HEK293 (cell line): ENCODE data around the gene IMMP2L.

Experiments used
- CTCF ChIA-PET: fragments of 350-600 bp; formaldehyde crosslinking; extraction: SDS; loops from one replicate; lab custom pipeline; 2021; ENCODE audit warnings: antibody characterized with exemption; lab: Yijun Ruan, JAX
- POLR2A ChIA-PET: fragments of 300-600 bp; formaldehyde crosslinking; extraction: SDS; loops from one replicate; lab custom pipeline; 2020; ENCODE audit warnings: antibody characterized with exemption, inconsistent platforms; lab: Yijun Ruan, JAX
- H3K27ac ChIP-seq: fragments of 200-500 bp; sonication (Bioruptor generic); 2 replicates; pipeline ENCODE4 v1.5.1; 2014; ENCODE audit warnings: low read depth, low read length, control low read depth, inconsistent platforms; ENCODE audit errors: extremely low read depth
- H3K36me3 ChIP-seq, 2 experiments: fragments of 200-500 bp in 1 of 2; sonication (Bioruptor generic) in 1 of 2; 1 replicate in 1 of 2; 2 replicates in 1 of 2; pipeline ENCODE4 v1.5.1; 2014 to 2017; ENCODE audit warnings: inconsistent platforms in 2 of 2, low read length in 2 of 2; ENCODE audit not compliant: control insufficient read depth in 2 of 2, insufficient read depth in 1 of 2
- H3K4me1 ChIP-seq: fragments of 200-500 bp; sonication (Bioruptor generic); 2 replicates; pipeline ENCODE4 v1.5.1; 2014; ENCODE audit warnings: mild to moderate bottlenecking, low read length, inconsistent platforms; ENCODE audit not compliant: control insufficient read depth, insufficient read depth
- H3K4me3 ChIP-seq: 2 replicates; pipeline ENCODE4 v1.5.1; 2011; ENCODE audit warnings: low read depth, mild to moderate bottlenecking, control low read depth, low read length, moderate library complexity
- H3K9me3 ChIP-seq: fragments of 200-500 bp; sonication (Bioruptor generic); 2 replicates; pipeline ENCODE4 v1.5.1; 2014; ENCODE audit warnings: low read depth, low read length, inconsistent platforms; ENCODE audit not compliant: control insufficient read depth, insufficient read depth
- BCL11A ChIP-seq: fragments of 450-650 bp; formaldehyde crosslinking; IDR thresholded peaks from 2 replicates; pipeline ENCODE4 v1.5.1; 2016; ENCODE audit warnings: low read depth, missing biosample characterization, missing genetic modification characterization
- HIC1 ChIP-seq: fragments of 450-650 bp; formaldehyde crosslinking; IDR thresholded peaks from 2 replicates; pipeline ENCODE4 v1.5.1; 2016; ENCODE audit warnings: missing biosample characterization, missing genetic modification characterization
- KLF16 ChIP-seq: fragments of 450-650 bp; formaldehyde crosslinking; IDR thresholded peaks from 2 replicates; pipeline ENCODE4 v1.5.1; 2017; ENCODE audit warnings: missing biosample characterization, missing genetic modification characterization
- KLF8 ChIP-seq: fragments of 450-650 bp; formaldehyde crosslinking; IDR thresholded peaks from 2 replicates; pipeline ENCODE4 v1.5.1; 2016; ENCODE audit warnings: missing biosample characterization, missing genetic modification characterization
- MZF1 ChIP-seq: fragments of 450-650 bp; formaldehyde crosslinking; IDR thresholded peaks from 2 replicates; pipeline ENCODE4 v1.5.1; 2017; ENCODE audit warnings: missing biosample characterization, missing genetic modification characterization, borderline replicate concordance
- PRDM6 ChIP-seq: fragments of 450-650 bp; formaldehyde crosslinking; IDR thresholded peaks from 2 replicates; pipeline ENCODE4 v1.5.1; 2017; ENCODE audit warnings: missing biosample characterization, missing genetic modification characterization
- SCRT2 ChIP-seq: fragments of 450-650 bp; formaldehyde crosslinking; IDR thresholded peaks from 2 replicates; pipeline ENCODE4 v1.5.1; 2016; ENCODE audit warnings: missing biosample characterization, missing genetic modification characterization
- TSHZ1 ChIP-seq: fragments of 450-650 bp; formaldehyde crosslinking; IDR thresholded peaks from 2 replicates; pipeline ENCODE4 v1.5.1; 2016; ENCODE audit warnings: missing biosample characterization, missing genetic modification characterization, borderline replicate concordance
- YY1 ChIP-seq: fragments of 450-650 bp; formaldehyde crosslinking; IDR thresholded peaks from 2 replicates; pipeline ENCODE4 v1.5.1; 2018; ENCODE audit warnings: missing biosample characterization, missing genetic modification characterization
- ZBTB48 ChIP-seq: fragments of 450-650 bp; formaldehyde crosslinking; IDR thresholded peaks from 2 replicates; pipeline ENCODE4 v1.5.1; 2016; ENCODE audit warnings: missing biosample characterization, missing genetic modification characterization
- ZNF140 ChIP-seq: fragments of 450-650 bp; formaldehyde crosslinking; IDR thresholded peaks from 2 replicates; pipeline ENCODE4 v1.5.1; 2016; ENCODE audit warnings: missing biosample characterization, missing genetic modification characterization
- ZNF24 ChIP-seq: fragments of 450-650 bp; formaldehyde crosslinking; IDR thresholded peaks from 2 replicates; pipeline ENCODE4 v1.5.1; 2016; ENCODE audit warnings: missing biosample characterization, missing genetic modification characterization
- ZNF26 ChIP-seq: fragments of 450-650 bp; formaldehyde crosslinking; IDR thresholded peaks from 2 replicates; pipeline ENCODE4 v1.5.1; 2016; ENCODE audit warnings: missing biosample characterization, missing genetic modification characterization
- ZNF350 ChIP-seq: fragments of 450-650 bp; formaldehyde crosslinking; IDR thresholded peaks from 2 replicates; pipeline ENCODE4 v1.5.0; 2017; ENCODE audit warnings: missing biosample characterization, mild to moderate bottlenecking, missing genetic modification characterization
- ZNF416 ChIP-seq: fragments of 450-650 bp; formaldehyde crosslinking; IDR thresholded peaks from 2 replicates; pipeline ENCODE4 v1.5.1; 2016; ENCODE audit warnings: missing biosample characterization, missing genetic modification characterization
- ZNF426 ChIP-seq: fragments of 450-650 bp; formaldehyde crosslinking; IDR thresholded peaks from 2 replicates; pipeline ENCODE4 v1.5.1; 2017; ENCODE audit warnings: missing biosample characterization, missing genetic modification characterization, mild to moderate bottlenecking, inconsistent platforms, moderate library complexity
- ZNF549 ChIP-seq: fragments of 450-650 bp; IDR thresholded peaks from 2 replicates; pipeline ENCODE4 v1.5.1; 2018; ENCODE audit warnings: missing biosample characterization, missing genetic modification characterization, mild to moderate bottlenecking, inconsistent platforms, moderate library complexity
- ZNF623 ChIP-seq: fragments of 450-650 bp; formaldehyde crosslinking; IDR thresholded peaks from 2 replicates; pipeline ENCODE4 v1.5.1; 2016; ENCODE audit warnings: missing biosample characterization, missing genetic modification characterization
- ZNF768 ChIP-seq: fragments of 450-650 bp; formaldehyde crosslinking; IDR thresholded peaks from 2 replicates; pipeline ENCODE4 v1.5.1; 2018; ENCODE audit warnings: missing biosample characterization, mild to moderate bottlenecking, missing genetic modification characterization
- ZNF830 ChIP-seq: fragments of 450-650 bp; IDR thresholded peaks from 2 replicates; pipeline ENCODE4 v1.5.0; 2018; ENCODE audit warnings: missing biosample characterization, missing genetic modification characterization, low read depth, mild to moderate bottlenecking, moderate library complexity

Gene IMMP2L

GRCh38 chr7:111006040-111006439 lies 556.3 kb downstream of the IMMP2L start (continued):
- no peak for TF ChIP-seq TSHZ1

- Histone ChIP-seq H3K27ac (no peak overlapping the region), H3K36me3 (no peaks in the 10 kb centered on the region), H3K4me1 (no peaks in the 10 kb centered on the region), H3K9me3 (no peaks in the 10 kb centered on the region)
- POLR2A ChIA-PET: interaction anchor here (0.7 kb wide), 1 partner anchor 23 kb away, joined by 4 read pairs; no protein-coding TSS in a partner anchor
- TF ChIP-seq ZNF830 (tag by site-specific recombination): no peak
- TF ChIP-seq ZNF768 (tag by site-specific recombination): no peak
- TF ChIP-seq BCL11A: no peak
- TF ChIP-seq ZBTB48 (tag by site-specific recombination): no peak
- TF ChIP-seq ZNF24 (tag by site-specific recombination): no peak
- TF ChIP-seq KLF8: no peak
- TF ChIP-seq ZNF416 (tag by site-specific recombination): no peak
- no peak for TF ChIP-seq ZNF623 (tag by site-specific recombination)
- no peak for TF ChIP-seq KLF16 (tag by site-specific recombination)
- no peak for TF ChIP-seq HIC1
- TF ChIP-seq ZNF350 (tag by site-specific recombination): no peak
- TF ChIP-seq ZNF26 (tag by site-specific recombination): no peak
- no peak for TF ChIP-seq MZF1 (tag by site-specific recombination)
- TF ChIP-seq, all 188 proteins: peak for 0
- CTCF ChIA-PET: interaction anchor here (0.6 kb wide), 2 partner anchors 38 to 71 kb away, joined by 3 to 4 read pairs; no protein-coding TSS in a partner anchor
- H3K4me3 ChIP-seq: no peak overlapping the region
Observed at GRCh38 chr7:111005445-111005844, 556.8 kb downstream of the IMMP2L start.

- H3K27ac ChIP-seq: no peak overlapping the region
- no peak overlapping the region for H3K4me3 ChIP-seq
- ChIA-PET CTCF (no interaction called here), POLR2A (no interaction called here)
- no peaks in the 10 kb centered on the region for H3K9me3 ChIP-seq
- no peaks in the 10 kb centered on the region for H3K36me3 ChIP-seq
- TF ChIP-seq PRDM6 (tag by site-specific recombination) (no peak), ZNF140 (tag by site-specific recombination) (no peak), YY1 (tag by site-specific recombination) (no peak), ZNF549 (no peak), ZNF768 (tag by site-specific recombination) (no peak), ZNF416 (tag by site-specific recombination) (no peak), ZNF426 (tag by site-specific recombination) (no peak), SCRT2 (tag by site-specific recombination) (no peak)
- no peaks in the 10 kb centered on the region for H3K4me1 ChIP-seq
Observed at GRCh38 chr7:111004310-111004901, 557.9 kb downstream of the IMMP2L start.
